Measurements from ENCODE around the gene MST1.

- TF ChIP-seq CTCF (IDR thresholded peaks at IDR 0.05): no peak
- TF ChIP-seq POLR2AphosphoS5 (IDR thresholded peaks at IDR 0.05): no peak
- TF ChIP-seq POLR2A (IDR thresholded peaks at IDR 0.05): no peak
These were observed 32.6 kb downstream of the MST1 start for GRCh38 chr3:49656541-49657112.
